ENCODE measurements around the gene RAB12.

GRCh38 chr18:8659609-8660242 is 50.5 kb downstream of the RAB12 start:
- TF ChIP-seq CTCF (IDR thresholded peaks at IDR 0.05) (no peak), POLR2A (IDR thresholded peaks at IDR 0.05) (no peak)

Measured in breast epithelium (tissue), 3 donors.